SU-DHL-6 (cell line): ENCODE data around the gene ARF3.
"Not testable (repeated sequence)": the region's sequence is repeated elsewhere in the genome, so short reads cannot be mapped to it uniquely, and the experiment has no call there.

Experiments used
- H2AFZ ChIP-seq: fragments of 200-600 bp; sonication (generic); 2 replicates; pipeline ENCODE4 v1.6.1; 2014; ENCODE audit warnings: low read depth, mild to moderate bottlenecking, moderate library complexity, mixed read lengths, antibody characterized with exemption, low read length; ENCODE audit not compliant: severe bottlenecking
- H3F3A ChIP-seq: fragments of 200-600 bp; shearing (Covaris generic); 2 replicates; pipeline ENCODE4 v1.6.0; 2016; ENCODE audit warnings: antibody characterized with exemption, mild to moderate bottlenecking; ENCODE audit not compliant: insufficient read depth
- H3K27ac ChIP-seq: fragments of 200-600 bp; sonication (generic); 2 replicates; pipeline ENCODE4 v1.5.1; 2016; ENCODE audit warnings: low read depth, mild to moderate bottlenecking, low read length, moderate library complexity, mixed read lengths
- H3K27me3 ChIP-seq: fragments of 200-600 bp; sonication (generic), shearing (Covaris generic); 2 replicates; pipeline ENCODE4 v1.6.0; 2014; ENCODE audit warnings: mild to moderate bottlenecking, low read length
- H3K36me3 ChIP-seq: fragments of 200-600 bp; sonication (generic); 2 replicates; pipeline ENCODE4 v1.6.1; 2014; ENCODE audit warnings: mild to moderate bottlenecking, low read length, mixed read lengths
- H3K4me2 ChIP-seq: fragments of 300-600, 200-600 bp; shearing (Covaris generic), sonication (generic); 2 replicates; pipeline ENCODE4 v1.6.0; 2014; ENCODE audit warnings: low read length, low read depth, mild to moderate bottlenecking; ENCODE audit not compliant: poor library complexity, severe bottlenecking
- H3K4me3 ChIP-seq: fragments of 200-600 bp; sonication (generic); 2 replicates; pipeline ENCODE4 v1.5.1; 2014; ENCODE audit warnings: antibody characterized with exemption, low read length, mild to moderate bottlenecking, mixed read lengths; ENCODE audit not compliant: insufficient read depth, poor library complexity, severe bottlenecking
- H3K79me2 ChIP-seq: fragments of 200-600 bp; sonication (generic); 2 replicates; pipeline ENCODE4 v1.6.1; 2014; ENCODE audit warnings: mild to moderate bottlenecking, low read length, moderate library complexity; ENCODE audit not compliant: insufficient read depth
- H3K9ac ChIP-seq: fragments of 200-600 bp; sonication (generic); 2 replicates; pipeline ENCODE4 v1.7.0; 2014; ENCODE audit warnings: mild to moderate bottlenecking, low read length
- H3K9me2 ChIP-seq: fragments of 200-600 bp; sonication (generic); replicated peaks from 2 replicates; pipeline ENCODE4 v1.6.1; 2014; ENCODE audit warnings: low read length; ENCODE audit not compliant: insufficient read depth
- H3K9me3 ChIP-seq: fragments of 200-600 bp; sonication (generic); 2 replicates; pipeline ENCODE4 v1.6.1; 2014; ENCODE audit warnings: low read length, mixed read lengths; ENCODE audit not compliant: insufficient read depth
- H4K20me1 ChIP-seq: fragments of 200-600 bp; sonication (generic); 2 replicates; pipeline ENCODE4 v1.6.1; 2014; ENCODE audit warnings: low read depth, mild to moderate bottlenecking, antibody characterized with exemption, low read length, moderate library complexity, mixed read lengths
- EZH2phosphoT487 ChIP-seq: fragments of 200-600 bp; sonication (generic), shearing (Covaris generic); conservative IDR thresholded peaks from 2 replicates; pipeline ENCODE4 v1.6.1; 2018; ENCODE audit warnings: mild to moderate bottlenecking, antibody characterized with exemption, low read length, moderate library complexity, mixed read lengths
- TF ChIP-seq, protein P1 (sequence below): fragments of 200-600 bp; sonication (generic); IDR thresholded peaks from one replicate; pipeline ENCODE4 v1.5.1; 2017; ENCODE audit warnings: antibody characterized with exemption, mild to moderate bottlenecking, low read length, moderate library complexity; ENCODE audit not compliant: insufficient read depth, poor library complexity, severe bottlenecking

The ARF3 gene

DNA sequence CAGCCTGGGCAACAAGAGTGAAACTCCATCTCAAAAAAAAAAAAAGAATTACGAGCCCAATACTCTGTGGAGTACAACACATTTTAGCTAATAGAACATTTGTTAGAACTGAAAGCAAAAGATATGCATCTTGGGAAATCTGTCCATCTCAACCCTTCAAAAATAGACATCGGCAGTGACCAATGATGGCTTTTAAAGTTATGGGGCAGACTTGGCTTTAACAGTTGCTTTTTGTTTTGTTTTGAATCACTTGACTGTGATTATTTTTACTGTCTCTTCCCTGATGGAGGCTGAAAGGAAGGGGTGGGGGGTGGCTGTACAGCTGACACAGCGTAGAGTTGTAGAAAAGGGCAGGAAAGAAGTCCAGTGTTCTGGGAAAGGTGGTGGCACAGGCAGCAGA lies 34.2 kb downstream of the ARF3 start:
- H3F3A ChIP-seq, result peaks cover 6% of the 10 kb centered on the region; the same call in 1 of the 2 replicates
- no peaks in the 10 kb centered on the region for H3K36me3 ChIP-seq
- no peaks in the 10 kb centered on the region for H3K9me2 ChIP-seq
- 0 out of 2 replicates have a peak, but pooled peaks cover 3% of the 10 kb centered on the region for H3K79me2 ChIP-seq
- no peak overlapping the region for H3K27ac ChIP-seq
- H3K4me3 ChIP-seq, result no peak overlapping the region
- no peaks in the 10 kb centered on the region for H3K27me3 ChIP-seq
- no peaks in the 10 kb centered on the region for H4K20me1 ChIP-seq
- TF ChIP-seq, protein P1, sequence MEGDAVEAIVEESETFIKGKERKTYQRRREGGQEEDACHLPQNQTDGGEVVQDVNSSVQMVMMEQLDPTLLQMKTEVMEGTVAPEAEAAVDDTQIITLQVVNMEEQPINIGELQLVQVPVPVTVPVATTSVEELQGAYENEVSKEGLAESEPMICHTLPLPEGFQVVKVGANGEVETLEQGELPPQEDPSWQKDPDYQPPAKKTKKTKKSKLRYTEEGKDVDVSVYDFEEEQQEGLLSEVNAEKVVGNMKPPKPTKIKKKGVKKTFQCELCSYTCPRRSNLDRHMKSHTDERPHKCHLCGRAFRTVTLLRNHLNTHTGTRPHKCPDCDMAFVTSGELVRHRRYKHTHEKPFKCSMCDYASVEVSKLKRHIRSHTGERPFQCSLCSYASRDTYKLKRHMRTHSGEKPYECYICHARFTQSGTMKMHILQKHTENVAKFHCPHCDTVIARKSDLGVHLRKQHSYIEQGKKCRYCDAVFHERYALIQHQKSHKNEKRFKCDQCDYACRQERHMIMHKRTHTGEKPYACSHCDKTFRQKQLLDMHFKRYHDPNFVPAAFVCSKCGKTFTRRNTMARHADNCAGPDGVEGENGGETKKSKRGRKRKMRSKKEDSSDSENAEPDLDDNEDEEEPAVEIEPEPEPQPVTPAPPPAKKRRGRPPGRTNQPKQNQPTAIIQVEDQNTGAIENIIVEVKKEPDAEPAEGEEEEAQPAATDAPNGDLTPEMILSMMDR, result no peak
- no peaks in the 10 kb centered on the region for H3K9me3 ChIP-seq
- H3K9ac ChIP-seq, result no peak overlapping the region
- no peak overlapping the region for H3K4me2 ChIP-seq
- H2AFZ ChIP-seq, result no peak overlapping the region

DNA sequence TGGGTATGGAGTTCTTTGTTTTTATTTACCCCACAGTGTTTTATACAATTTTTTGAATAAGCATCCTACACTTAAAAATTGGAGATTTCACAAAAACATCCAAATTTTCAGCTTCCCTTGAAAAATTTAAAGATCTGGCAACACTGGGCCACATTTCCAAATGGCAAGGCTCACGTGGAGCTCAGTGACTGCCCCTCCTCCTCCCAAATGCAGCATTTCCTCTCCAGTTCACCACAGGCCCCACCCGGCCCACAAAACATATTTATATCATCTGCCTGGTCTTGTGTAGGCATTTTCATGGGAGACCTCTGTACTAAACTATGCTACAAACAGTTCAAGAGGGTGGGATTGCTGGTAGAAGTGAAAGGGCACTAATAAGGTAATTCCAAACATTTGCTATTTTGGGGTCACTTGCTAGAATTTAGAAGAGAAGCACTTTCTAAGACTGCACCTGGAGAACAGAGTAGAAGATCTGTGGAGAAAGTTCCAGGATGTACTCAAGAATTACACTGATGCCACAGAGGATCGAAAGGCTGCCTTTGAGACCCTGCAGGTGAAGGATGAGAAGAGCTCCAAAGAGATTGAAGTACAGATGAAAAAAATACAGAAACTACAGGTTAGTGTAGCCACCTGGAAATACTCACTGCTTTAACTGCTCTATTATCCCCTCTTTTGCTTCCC lies 39.3 kb downstream of the ARF3 start:
- Histone ChIP-seq H2AFZ (no peak overlapping the region), H3K4me3 (no peak overlapping the region), H3F3A (no peaks in the 10 kb centered on the region), H3K9ac (no peak overlapping the region), H3K27me3 (no peaks in the 10 kb centered on the region), H3K9me3 (no peaks in the 10 kb centered on the region), H3K36me3 (no peaks in the 10 kb centered on the region), H3K27ac (no peak overlapping the region), H4K20me1 (no peaks in the 10 kb centered on the region), H3K4me2 (no peak overlapping the region), H3K79me2 (no peaks in the 10 kb centered on the region), H3K9me2 (no peaks in the 10 kb centered on the region)
- TF ChIP-seq, protein P1, result no peak
- TF ChIP-seq EZH2phosphoT487, result no peak

DNA sequence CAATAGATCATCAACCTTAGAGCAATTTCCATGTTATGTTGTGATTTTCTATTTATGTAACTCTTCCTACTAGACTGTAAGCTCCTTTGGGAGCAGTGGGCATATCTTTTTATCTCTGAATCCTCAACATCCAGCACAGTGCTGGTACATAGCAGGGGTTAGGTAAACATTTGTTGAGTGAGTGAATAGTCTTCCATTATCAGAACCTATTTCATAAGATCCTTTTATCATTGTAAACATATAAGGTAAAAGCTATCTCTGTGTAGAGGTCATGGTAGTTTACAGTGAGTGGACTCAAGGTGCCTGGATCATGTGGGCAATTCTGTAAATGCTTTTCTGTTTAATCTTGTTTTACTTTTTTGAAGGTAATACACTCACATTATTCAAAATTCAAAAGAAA lies 47.1 kb downstream of the ARF3 start:
- no peaks in the 10 kb centered on the region for H3K9me2 ChIP-seq
- H2AFZ ChIP-seq, result no peak overlapping the region
- H3K27ac ChIP-seq, result no peak overlapping the region
- H3K4me2 ChIP-seq, result no peak overlapping the region
- H3K27me3 ChIP-seq, result no peaks in the 10 kb centered on the region
- no peaks in the 10 kb centered on the region for H3K79me2 ChIP-seq
- TF ChIP-seq, protein P1, result no peak
- TF ChIP-seq EZH2phosphoT487, result no peak
- no peak overlapping the region for H3K4me3 ChIP-seq
- H4K20me1 ChIP-seq, result no peaks in the 10 kb centered on the region
- no peaks in the 10 kb centered on the region for H3K9me3 ChIP-seq
- H3F3A ChIP-seq, result no peaks in the 10 kb centered on the region
- H3K9ac ChIP-seq, result no peak overlapping the region
- no peaks in the 10 kb centered on the region for H3K36me3 ChIP-seq

DNA sequence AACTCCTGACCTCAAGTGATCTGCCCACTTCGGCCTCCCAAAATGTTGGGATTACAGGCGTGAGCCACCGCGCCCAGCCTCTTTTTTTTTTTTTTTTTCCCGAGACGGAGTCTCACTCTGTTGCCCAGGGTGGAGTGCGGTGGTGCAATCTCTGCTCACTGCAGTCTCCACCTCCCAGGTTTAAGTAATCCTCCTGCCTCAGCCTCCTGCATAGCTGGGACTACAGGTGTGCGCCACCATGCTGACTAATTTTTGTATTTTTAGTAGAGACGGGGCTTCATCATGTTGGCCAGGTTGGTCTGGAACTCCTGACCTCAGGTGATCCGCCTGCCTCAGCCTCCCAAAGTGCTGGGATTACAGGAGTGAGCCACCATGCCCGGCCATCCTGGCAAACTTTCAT lies 47.6 kb downstream of the ARF3 start:
- H3K9ac ChIP-seq, H3F3A ChIP-seq, H3K4me3 ChIP-seq, H3K9me2 ChIP-seq, H2AFZ ChIP-seq, H3K36me3 ChIP-seq, H3K79me2 ChIP-seq, H3K4me2 ChIP-seq, H3K9me3 ChIP-seq, H4K20me1 ChIP-seq, H3K27me3 ChIP-seq, H3K27ac ChIP-seq: not testable (repeated sequence)
